Smooth muscle cell (in vitro differentiated cells): ENCODE measurements around the gene LAMA4. TPM values are rescaled to one million over a fixed set of nuclear protein-coding genes. Genes with fewer than 3 reads are reported as not detected.

ENCODE experiments used
- DNase-seq: peaks from one replicate; lab custom pipeline; 2025; ENCODE audit not compliant: unreplicated experiment; lab: John Stamatoyannopoulos, UW
- H2AFZ ChIP-seq: fragments of 200-600 bp; sonication (generic); 2 replicates; pipeline ENCODE4 v1.6.0; 2016; ENCODE audit warnings: antibody characterized with exemption, low read depth, mild to moderate bottlenecking
- H3F3A ChIP-seq: fragments of 200-600 bp; sonication (generic); 2 replicates; pipeline ENCODE4 v1.6.0; 2017; ENCODE audit warnings: antibody characterized with exemption, low read depth
- H3K27ac ChIP-seq: fragments of 200-600 bp; sonication (generic); 2 replicates; pipeline ENCODE4 v1.5.1; 2016; ENCODE audit warnings: low read depth, mild to moderate bottlenecking
- H3K27me3 ChIP-seq: fragments of 200-600 bp; sonication (generic); 2 replicates; pipeline ENCODE4 v1.6.1; 2016; ENCODE audit warnings: low read depth, mild to moderate bottlenecking
- H3K36me3 ChIP-seq: fragments of 200-600 bp; sonication (generic); 2 replicates; pipeline ENCODE4 v1.5.1; 2016; ENCODE audit warnings: low read depth
- H3K4me1 ChIP-seq: fragments of 200-600 bp; sonication (generic); 2 replicates; pipeline ENCODE4 v1.5.1; 2016; ENCODE audit warnings: low read depth
- H3K4me2 ChIP-seq: fragments of 200-600 bp; sonication (generic); 2 replicates; pipeline ENCODE4 v1.6.0; 2016; ENCODE audit warnings: mild to moderate bottlenecking
- H3K4me3 ChIP-seq: fragments of 200-600 bp; sonication (generic); 2 replicates; pipeline ENCODE4 v1.5.1; 2016; ENCODE audit warnings: mild to moderate bottlenecking
- H3K79me2 ChIP-seq: fragments of 200-600 bp; sonication (generic); 2 replicates; pipeline ENCODE4 v1.6.0; 2016; ENCODE audit warnings: low read depth, mild to moderate bottlenecking
- H3K9ac ChIP-seq: fragments of 200-600 bp; sonication (generic); 2 replicates; pipeline ENCODE4 v1.6.0; 2016; ENCODE audit warnings: low read depth
- H3K9me3 ChIP-seq: fragments of 200-600 bp; sonication (generic); replicated peaks from 2 replicates; pipeline ENCODE4 v1.5.1; 2016; ENCODE audit warnings: low read depth
- H4K20me1 ChIP-seq: fragments of 200-600 bp; sonication (generic); 2 replicates; pipeline ENCODE4 v1.6.0; 2016; ENCODE audit warnings: low read depth
- CTCF ChIP-seq: fragments of 200-600 bp; sonication (generic); IDR thresholded peaks from 2 replicates; pipeline ENCODE4 v1.5.1; 2017; ENCODE audit warnings: borderline replicate concordance, mild to moderate bottlenecking, antibody characterized with exemption; ENCODE audit not compliant: insufficient read depth, poor library complexity, severe bottlenecking
- WGBS: methylation state at CpG from one replicate; pipeline ENCODE4 v1.1.7; 2016; ENCODE audit warnings: low lambda C conversion rate; 5-methylcytosine and 5-hydroxymethylcytosine counted together
- polyA plus RNA-seq: library from polyadenylated mRNA; unstranded; fragments of >200 nt; fragmentation: Nextera tagmentation; extraction: Ambion mirVana; gene quantifications from 2 replicates; pipeline ENCODE4 v1.2.1, GENCODE V29; 2016
- total RNA-seq: library from RNA; depleted of rRNA; stranded (reverse); fragments of >200 nt; gene quantifications from 2 replicates; pipeline ENCODE4 v1.2.3, GENCODE V29; 2014

The LAMA4 gene
- total and polyA plus RNA-seq, 2 experiments from 2014 or later: 9.1 to 29.4 TPM

DNA sequence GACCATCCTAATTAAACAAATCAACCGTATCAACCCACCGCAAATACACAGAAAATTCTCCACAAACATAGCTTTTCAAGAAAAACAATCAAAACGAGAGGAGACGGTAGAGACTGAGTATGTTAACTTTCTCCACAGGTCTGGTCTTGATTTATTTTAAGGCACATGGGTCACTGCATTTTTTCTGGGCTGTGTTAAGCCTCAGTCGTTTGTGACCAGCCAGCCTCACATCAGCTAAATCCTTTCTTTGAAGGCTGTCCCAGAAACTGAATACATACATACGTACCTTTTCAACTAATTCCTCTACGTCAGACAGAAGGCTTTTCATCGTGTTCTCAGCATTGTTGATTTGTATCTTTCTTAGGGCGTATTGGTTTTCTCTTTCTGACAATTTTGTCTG is 69.4 kb downstream of the LAMA4 start:
- Histone ChIP-seq H3K9ac (no peak overlapping the region), H3F3A (no peaks in the 10 kb centered on the region), H3K4me2 (peak overlapping the region; percentile 31), H2AFZ (no peak overlapping the region), H3K36me3 (no peaks in the 10 kb centered on the region), H3K4me1 (peaks cover 10% of the 10 kb centered on the region), H3K27ac (no peak overlapping the region), H3K27me3 (no peaks in the 10 kb centered on the region), H3K4me3 (no peak overlapping the region), H3K9me3 (no peaks in the 10 kb centered on the region), H4K20me1 (no peaks in the 10 kb centered on the region), H3K79me2 (no peaks in the 10 kb centered on the region)
- TF ChIP-seq CTCF: no peak
- no peak for DNase-seq
- WGBS: 49% methylated on average over 9 of the region's 9 CpGs

- H3K4me2 ChIP-seq: no peak overlapping the region
Measured at GRCh38 chr6:112183271-112183671, 71.1 kb downstream of the LAMA4 start.

GRCh38 chr6:112181130-112181529 is 73.2 kb downstream of the LAMA4 start:
- no peak overlapping the region for H3K4me3 ChIP-seq
- peaks cover 10% of the 10 kb centered on the region for H3K4me1 ChIP-seq
- no peak for TF ChIP-seq CTCF
- H4K20me1 ChIP-seq: no peaks in the 10 kb centered on the region
- H3K9ac ChIP-seq: no peak overlapping the region
- no peaks in the 10 kb centered on the region for H3K9me3 ChIP-seq
- 89% methylated on average over 5 of the region's 5 CpGs for WGBS
- H3K79me2 ChIP-seq: no peaks in the 10 kb centered on the region
- H3K27ac ChIP-seq: no peak overlapping the region
- H2AFZ ChIP-seq: no peak overlapping the region
- no peak overlapping the region for H3K4me2 ChIP-seq
- DNase-seq: no peak
- H3K27me3 ChIP-seq: peaks cover 4% of the 10 kb centered on the region
- H3F3A ChIP-seq: no peaks in the 10 kb centered on the region
- H3K36me3 ChIP-seq: no peaks in the 10 kb centered on the region

More at GRCh38 chr6:112183271-112183671, 71.1 kb downstream of the LAMA4 start:
- Histone ChIP-seq H3K4me1 (peaks cover 10% of the 10 kb centered on the region), H3K27ac (no peak overlapping the region), H3K27me3 (no peaks in the 10 kb centered on the region), H4K20me1 (no peaks in the 10 kb centered on the region), H3K9ac (no peak overlapping the region), H3F3A (no peaks in the 10 kb centered on the region), H2AFZ (peak overlapping the region; percentile 73), H3K79me2 (no peaks in the 10 kb centered on the region), H3K4me3 (no peak overlapping the region), H3K9me3 (no peaks in the 10 kb centered on the region), H3K36me3 (no peaks in the 10 kb centered on the region)
- WGBS: 65% methylated on average over 3 of the region's 3 CpGs
- TF ChIP-seq CTCF: no peak
- DNase-seq: no peak

DNA sequence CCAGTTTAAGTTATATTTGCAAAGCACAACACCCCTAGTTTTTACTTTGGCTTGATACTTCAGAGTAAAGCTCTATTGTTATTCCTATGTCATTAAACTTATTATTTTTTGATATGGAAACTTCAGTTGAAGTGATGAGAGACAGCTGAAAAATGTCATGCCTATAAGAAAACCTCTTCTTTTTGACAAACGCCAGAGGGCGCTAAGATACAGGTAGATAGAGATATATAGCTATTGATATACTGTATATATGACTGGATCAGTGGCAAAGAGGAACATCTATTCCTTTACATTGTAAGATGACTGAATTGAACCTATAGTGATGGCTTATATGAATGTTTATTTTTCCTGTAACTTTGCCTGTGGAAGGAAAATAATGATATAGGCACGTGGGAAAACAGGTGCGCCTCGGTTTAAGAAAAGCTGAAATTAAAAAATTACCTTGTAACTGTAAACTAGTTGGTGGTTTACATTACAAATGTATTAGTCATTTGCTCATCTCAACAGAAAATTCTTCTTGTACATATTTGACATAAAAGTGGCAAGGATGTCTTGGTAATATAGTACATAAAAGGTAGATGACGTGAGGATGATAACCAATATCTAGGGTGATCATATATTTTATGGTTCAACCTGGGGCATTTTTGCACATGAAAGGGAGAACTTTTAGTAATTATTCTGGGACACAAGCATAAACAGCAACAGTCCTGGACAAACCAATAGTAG is 74.1 kb downstream of the LAMA4 start:
- Histone ChIP-seq H3K4me1 (peaks cover 8% of the 10 kb centered on the region), H3K27me3 (peaks cover 4% of the 10 kb centered on the region), H2AFZ (no peak overlapping the region), H3K27ac (no peak overlapping the region), H3K9me3 (no peaks in the 10 kb centered on the region), H3K9ac (no peak overlapping the region), H3K4me2 (no peak overlapping the region), H3K36me3 (no peaks in the 10 kb centered on the region), H3K4me3 (no peak overlapping the region), H4K20me1 (no peaks in the 10 kb centered on the region), H3F3A (no peaks in the 10 kb centered on the region), H3K79me2 (no peaks in the 10 kb centered on the region)
- no peak for DNase-seq
- peak; percentile 92 for TF ChIP-seq CTCF
- 57% methylated on average over 6 of the region's 6 CpGs for WGBS
